Neural progenitor cell (in vitro differentiated cells): ENCODE measurements around the gene ZNF93. TPM values are rescaled to one million over a fixed set of nuclear protein-coding genes. Genes with fewer than 3 reads are reported as not detected.

ENCODE experiments used
- DNase-seq: peaks from one replicate; pipeline ENCODE4 v3.0.0-alpha.2; 2016; ENCODE audit warnings: low spot score
- H2AFZ ChIP-seq: fragments of 200-600 bp; sonication (generic); replicated peaks from 2 replicates; pipeline ENCODE4 v1.6.1; 2016; ENCODE audit warnings: antibody characterized with exemption
- H3F3A ChIP-seq: fragments of 200-600 bp; sonication (generic); 2 replicates; pipeline ENCODE4 v1.6.1; 2016; ENCODE audit warnings: antibody characterized with exemption, low read depth
- H3K27ac ChIP-seq: fragments of 200-600 bp; sonication (generic); 2 replicates; pipeline ENCODE4 v1.5.1; 2016; ENCODE audit warnings: mild to moderate bottlenecking
- H3K27me3 ChIP-seq: fragments of 200-600 bp; sonication (generic); 2 replicates; pipeline ENCODE4 v1.6.1; 2016; ENCODE audit warnings: mild to moderate bottlenecking, moderate library complexity
- H3K36me3 ChIP-seq: fragments of 200-600 bp; sonication (generic); 2 replicates; pipeline ENCODE4 v1.5.1; 2016
- H3K4me1 ChIP-seq: fragments of 200-600 bp; sonication (generic); 2 replicates; pipeline ENCODE4 v1.6.1; 2016; ENCODE audit warnings: mixed run types
- H3K4me2 ChIP-seq: fragments of 200-600 bp; sonication (generic); 2 replicates; pipeline ENCODE4 v1.6.1; 2016
- H3K4me3 ChIP-seq: fragments of 200-600 bp; sonication (generic); 2 replicates; pipeline ENCODE4 v1.5.1; 2016
- H3K79me2 ChIP-seq: fragments of 200-600 bp; sonication (generic); 2 replicates; pipeline ENCODE4 v1.6.1; 2016; ENCODE audit warnings: low read depth
- H3K9ac ChIP-seq: fragments of 200-600 bp; sonication (generic); 2 replicates; pipeline ENCODE4 v1.6.1; 2016
- H3K9me3 ChIP-seq: fragments of 200-600 bp; sonication (generic); 2 replicates; pipeline ENCODE4 v1.5.1; 2016; ENCODE audit warnings: low read depth
- H4K20me1 ChIP-seq: fragments of 200-600 bp; sonication (generic); 2 replicates; pipeline ENCODE4 v1.6.1; 2016; ENCODE audit warnings: low read depth
- H3K27ac Mint-ChIP-seq: 3 replicates; pipeline ENCODE4 v1.8.0; 2021; ENCODE audit warnings: mixed read lengths
- H3K27me3 Mint-ChIP-seq: 2 replicates; pipeline ENCODE4 v1.8.0; 2022; ENCODE audit warnings: low read depth, mild to moderate bottlenecking, inconsistent platforms, moderate library complexity, mixed read lengths; ENCODE audit not compliant: insufficient read depth
- H3K36me3 Mint-ChIP-seq: 3 replicates; pipeline ENCODE4 v1.8.0; 2021; ENCODE audit warnings: mixed read lengths
- H3K4me1 Mint-ChIP-seq: 3 replicates; pipeline ENCODE4 v1.8.0; 2021; ENCODE audit warnings: mixed read lengths
- H3K4me3 Mint-ChIP-seq: 3 replicates; pipeline ENCODE4 v1.8.0; 2021; ENCODE audit warnings: mild to moderate bottlenecking, moderate library complexity, mixed read lengths
- H3K9me3 Mint-ChIP-seq: 3 replicates; pipeline ENCODE4 v1.8.0; 2020; ENCODE audit warnings: mixed read lengths
- EZH2 ChIP-seq: fragments of 200-600 bp; sonication (generic); IDR thresholded peaks from 2 replicates; pipeline ENCODE4 v1.6.1; 2017; ENCODE audit warnings: antibody characterized with exemption, mild to moderate bottlenecking, moderate library complexity
- EZH2phosphoT487 ChIP-seq: fragments of 200-600 bp; sonication (generic); IDR thresholded peaks from 2 replicates; pipeline ENCODE4 v1.6.1; 2017; ENCODE audit warnings: antibody characterized with exemption
- total RNA-seq: library from RNA; depleted of rRNA; stranded (reverse); fragments of >200 nt; gene quantifications from 2 replicates; pipeline ENCODE4 v1.2.3, GENCODE V29; 2015; ENCODE audit warnings: low replicate concordance
- TF ChIP-seq, protein P1 (sequence below): fragments of 200-600 bp; sonication (generic); IDR thresholded peaks from 2 replicates; pipeline ENCODE4 v1.5.1; 2017; ENCODE audit warnings: antibody characterized with exemption, mild to moderate bottlenecking

The ZNF93 gene
- total RNA-seq, 1 donor from 2014 or later = 72.7 TPM

- no peak for TF ChIP-seq EZH2phosphoT487
- no peak for TF ChIP-seq EZH2
- TF ChIP-seq, protein P1, sequence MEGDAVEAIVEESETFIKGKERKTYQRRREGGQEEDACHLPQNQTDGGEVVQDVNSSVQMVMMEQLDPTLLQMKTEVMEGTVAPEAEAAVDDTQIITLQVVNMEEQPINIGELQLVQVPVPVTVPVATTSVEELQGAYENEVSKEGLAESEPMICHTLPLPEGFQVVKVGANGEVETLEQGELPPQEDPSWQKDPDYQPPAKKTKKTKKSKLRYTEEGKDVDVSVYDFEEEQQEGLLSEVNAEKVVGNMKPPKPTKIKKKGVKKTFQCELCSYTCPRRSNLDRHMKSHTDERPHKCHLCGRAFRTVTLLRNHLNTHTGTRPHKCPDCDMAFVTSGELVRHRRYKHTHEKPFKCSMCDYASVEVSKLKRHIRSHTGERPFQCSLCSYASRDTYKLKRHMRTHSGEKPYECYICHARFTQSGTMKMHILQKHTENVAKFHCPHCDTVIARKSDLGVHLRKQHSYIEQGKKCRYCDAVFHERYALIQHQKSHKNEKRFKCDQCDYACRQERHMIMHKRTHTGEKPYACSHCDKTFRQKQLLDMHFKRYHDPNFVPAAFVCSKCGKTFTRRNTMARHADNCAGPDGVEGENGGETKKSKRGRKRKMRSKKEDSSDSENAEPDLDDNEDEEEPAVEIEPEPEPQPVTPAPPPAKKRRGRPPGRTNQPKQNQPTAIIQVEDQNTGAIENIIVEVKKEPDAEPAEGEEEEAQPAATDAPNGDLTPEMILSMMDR = no peak
- H3K27me3 ChIP-seq = no peaks in the 10 kb centered on the region
- H3K36me3 ChIP-seq = no peaks in the 10 kb centered on the region
- H3K79me2 ChIP-seq = no peaks in the 10 kb centered on the region
- H3K9me3 ChIP-seq = no peaks in the 10 kb centered on the region
- H3K4me3 ChIP-seq = no peak overlapping the region
- no peak overlapping the region for H3K27ac ChIP-seq
- peaks cover 8% of the 10 kb centered on the region for H3F3A ChIP-seq
- H3K4me1 ChIP-seq = no peaks in the 10 kb centered on the region
- H2AFZ ChIP-seq = no peak overlapping the region
- H3K4me2 ChIP-seq = no peak overlapping the region
- H3K4me3 Mint-ChIP-seq = no peak overlapping the region
- no peak for DNase-seq
- no peak overlapping the region for H3K9ac ChIP-seq
- no peaks in the 10 kb centered on the region for H4K20me1 ChIP-seq
- H3K36me3 Mint-ChIP-seq = peaks cover 2% of the 10 kb centered on the region
- no peak overlapping the region for H3K27ac Mint-ChIP-seq
- H3K4me1 Mint-ChIP-seq = no peaks in the 10 kb centered on the region
- H3K27me3 Mint-ChIP-seq = peaks cover 4% of the 10 kb centered on the region
- H3K9me3 Mint-ChIP-seq = peaks cover 40% of the 10 kb centered on the region
These were observed 43.3 kb downstream of the ZNF93 start for GRCh38 chr19:19943848-19944582.

GRCh38 chr19:19944583-19944880 lies 43.8 kb downstream of the ZNF93 start:
- no peaks in the 10 kb centered on the region for H3K9me3 ChIP-seq
- H3K36me3 ChIP-seq = no peaks in the 10 kb centered on the region
- H3K4me1 Mint-ChIP-seq = no peaks in the 10 kb centered on the region
- no peak overlapping the region for H3K4me3 Mint-ChIP-seq
- no peak overlapping the region for H2AFZ ChIP-seq
- no peak overlapping the region for H3K27ac Mint-ChIP-seq
- DNase-seq = no peak
- H3K9me3 Mint-ChIP-seq = peaks cover 37% of the 10 kb centered on the region
- H3K27ac ChIP-seq = no peak overlapping the region
- H3K27me3 ChIP-seq = no peaks in the 10 kb centered on the region
- no peaks in the 10 kb centered on the region for H4K20me1 ChIP-seq
- no peaks in the 10 kb centered on the region for H3K79me2 ChIP-seq
- no peak overlapping the region for H3K9ac ChIP-seq
- peaks cover 4% of the 10 kb centered on the region for H3K27me3 Mint-ChIP-seq
- peaks cover 4% of the 10 kb centered on the region for H3F3A ChIP-seq
- no peaks in the 10 kb centered on the region for H3K4me1 ChIP-seq
- TF ChIP-seq, protein P1 = no peak
- no peak for TF ChIP-seq EZH2
- TF ChIP-seq EZH2phosphoT487 = no peak
- H3K4me3 ChIP-seq = no peak overlapping the region
- H3K36me3 Mint-ChIP-seq = peaks cover 2% of the 10 kb centered on the region
- no peak overlapping the region for H3K4me2 ChIP-seq

GRCh38 chr19:19946226-19946625 lies 45.5 kb downstream of the ZNF93 start:
- no peaks in the 10 kb centered on the region for H4K20me1 ChIP-seq
- no peaks in the 10 kb centered on the region for H3K36me3 ChIP-seq
- no peak overlapping the region for H3K4me3 Mint-ChIP-seq
- TF ChIP-seq, protein P1 = no peak
- no peak for TF ChIP-seq EZH2
- no peak for TF ChIP-seq EZH2phosphoT487
- H3K4me1 ChIP-seq = no peaks in the 10 kb centered on the region
- no peak overlapping the region for H3K9ac ChIP-seq
- no peak overlapping the region for H3K27ac Mint-ChIP-seq
- H3K9me3 Mint-ChIP-seq = peaks cover 24% of the 10 kb centered on the region
- no peak for DNase-seq
- no peaks in the 10 kb centered on the region for H3F3A ChIP-seq
- peaks cover 2% of the 10 kb centered on the region for H3K27me3 Mint-ChIP-seq
- H3K27me3 ChIP-seq = no peaks in the 10 kb centered on the region
- H2AFZ ChIP-seq = no peak overlapping the region
- no peak overlapping the region for H3K4me3 ChIP-seq
- H3K36me3 Mint-ChIP-seq = peaks cover 2% of the 10 kb centered on the region
- H3K4me1 Mint-ChIP-seq = no peaks in the 10 kb centered on the region
- no peak overlapping the region for H3K27ac ChIP-seq
- H3K4me2 ChIP-seq = no peak overlapping the region
- no peaks in the 10 kb centered on the region for H3K9me3 ChIP-seq
- no peaks in the 10 kb centered on the region for H3K79me2 ChIP-seq
